K562 (cell line): ENCODE data around the gene FAM219B. TPM values are rescaled to one million over a fixed set of nuclear protein-coding genes. Genes with fewer than 3 reads are reported as not detected.
A peak's percentile ranks its signal among the peaks of the same experiment; 100 is the strongest.

Experiments used
- ATAC-seq: fragments of 200-7000 bp; cut with Tn5 transposase; 3 replicates; pipeline ENCODE4 v1.9.1; 2020; ENCODE audit warnings: moderate library complexity
- BruUV-seq: library from RNA; stranded (reverse); fragments of 400-500 nt; replicated peaks from 2 replicates; lab custom pipeline; 2021; lab: Mats Ljungman, UMichigan
- CTCF ChIA-PET: fragments of 300-600 bp; formaldehyde crosslinking; extraction: SDS; loops from one replicate; lab custom pipeline; 2021; ENCODE audit warnings: low intra/inter-chr PET ratio; lab: Yijun Ruan, JAX
- POLR2A ChIA-PET: fragments of 300-600, 350-650 bp; sonication (Branson Sonifier 250); formaldehyde crosslinking; extraction: SDS; loops from one replicate; lab custom pipeline; 2021; ENCODE audit warnings: antibody characterized with exemption, inconsistent platforms; lab: Yijun Ruan, JAX
- DNase-seq, 4 experiments: peaks; one replicate each; pipeline versions ENCODE4 v3.0.0 to v3.0.0-alpha.2; 2011 to 2018; ENCODE audit warnings: low spot score in 3 of 4, mixed read lengths in 3 of 4; ENCODE audit errors: extremely low read depth in 1 of 4
- FAIRE-seq: peaks from 2 replicates; lab custom pipeline; 2011; peaks lifted over from hg19 to GRCh38; lab: Jason Lieb, UNC
- H2AFZ ChIP-seq: 2 replicates; pipeline ENCODE4 v1.6.0; 2011; ENCODE audit warnings: low read depth, low read length, control low read depth, inconsistent platforms
- H3K27ac ChIP-seq: fragments of 200-600 bp; 3 replicates; pipeline ENCODE4 v1.8.0; 2011; ENCODE audit warnings: low read depth, mild to moderate bottlenecking, control low read depth, inconsistent platforms, low read length, moderate library complexity, mixed read lengths; ENCODE audit errors: extremely low read depth
- H3K27me3 ChIP-seq, 2 experiments: fragments of 300-600 bp in 1 of 2; 2 replicates in 1 of 2; 3 replicates in 1 of 2; pipeline versions ENCODE4 v1.6.0 to v1.8.0; 2011; ENCODE audit warnings: inconsistent platforms in 2 of 2, low read length in 2 of 2, mild to moderate bottlenecking in 1 of 2, mixed read lengths in 1 of 2, moderate library complexity in 1 of 2; ENCODE audit not compliant: control insufficient read depth in 2 of 2, insufficient read depth in 2 of 2
- H3K36me3 ChIP-seq: fragments of 300-600 bp; 3 replicates; pipeline ENCODE4 v1.8.0; 2011; ENCODE audit warnings: mild to moderate bottlenecking, low read length, inconsistent platforms; ENCODE audit not compliant: control insufficient read depth, insufficient read depth
- H3K4me1 ChIP-seq, 2 experiments: fragments of 200-600 bp in 1 of 2; replicated peaks in 1 of 2; 2 replicates in 1 of 2; 3 replicates in 1 of 2; pipeline versions ENCODE4 v1.5.1 to v1.8.0; 2011; ENCODE audit warnings: inconsistent platforms in 2 of 2, low read length in 2 of 2, mild to moderate bottlenecking in 1 of 2, mixed read lengths in 1 of 2, moderate library complexity in 1 of 2; ENCODE audit not compliant: control insufficient read depth in 2 of 2, insufficient read depth in 2 of 2
- H3K4me2 ChIP-seq: 2 replicates; pipeline ENCODE4 v1.6.1; 2011; ENCODE audit warnings: low read length, control low read depth, inconsistent platforms, mixed read lengths; ENCODE audit not compliant: insufficient read depth
- H3K4me3 ChIP-seq: fragments of 200-600 bp; sonication (generic), shearing (Covaris generic); 2 replicates; pipeline ENCODE4 v1.5.1; 2016; ENCODE audit warnings: control low read depth, inconsistent platforms
- H3K79me2 ChIP-seq: fragments of 200-600 bp; 3 replicates; pipeline ENCODE4 v1.8.0; 2011; ENCODE audit warnings: low read length, inconsistent platforms; ENCODE audit not compliant: control insufficient read depth, insufficient read depth
- H3K9ac ChIP-seq, 2 experiments: 2 replicates each; pipeline versions ENCODE4 v1.6.0 to v1.6.1; 2011; ENCODE audit warnings: low read depth in 2 of 2, low read length in 2 of 2, control low read depth in 1 of 2, inconsistent platforms in 1 of 2, mild to moderate bottlenecking in 1 of 2, mixed read lengths in 1 of 2; ENCODE audit not compliant: insufficient read depth in 1 of 2
- H3K9me1 ChIP-seq: one replicate; pipeline ENCODE4 v1.6.0; 2011; ENCODE audit warnings: inconsistent platforms, mild to moderate bottlenecking, low read length, moderate library complexity; ENCODE audit not compliant: control insufficient read depth, insufficient read depth
- H3K9me3 ChIP-seq: replicated peaks from 2 replicates; pipeline ENCODE4 v1.5.1; 2011; ENCODE audit warnings: low read depth, low read length, inconsistent platforms; ENCODE audit not compliant: control insufficient read depth, insufficient read depth
- H4K20me1 ChIP-seq: replicated peaks from 2 replicates; pipeline ENCODE4 v1.6.1; 2011; ENCODE audit warnings: low read length, inconsistent platforms, mixed read lengths; ENCODE audit not compliant: control insufficient read depth, insufficient read depth
- BHLHE40 ChIP-seq: IDR thresholded peaks from 2 replicates; pipeline ENCODE4 v1.6.1; 2011; ENCODE audit warnings: low read length, improper control_type of control experiment
- KDM2B ChIP-seq: fragments of 250-450 bp; sonication (Bioruptor Pico); IDR thresholded peaks from 2 replicates; pipeline ENCODE4 v1.8.0; 2021; ENCODE audit warnings: mild to moderate bottlenecking, moderate library complexity
- NEUROD1 ChIP-seq: fragments of 150-350 bp; IDR thresholded peaks from 2 replicates; pipeline ENCODE4 v1.6.1; 2014; ENCODE audit warnings: borderline replicate concordance, low read length, low read depth; ENCODE audit not compliant: partially characterized antibody
- NFE2L1 ChIP-seq: fragments of 450-650 bp; IDR thresholded peaks from 2 replicates; pipeline ENCODE4 v1.6.1; 2016; ENCODE audit warnings: missing genetic modification characterization, low read depth, mild to moderate bottlenecking, missing compliant biosample characterization, moderate library complexity, borderline replicate concordance
- NUFIP1 ChIP-seq: fragments of 450-650 bp; IDR thresholded peaks from 2 replicates; pipeline ENCODE4 v1.6.1; 2018; ENCODE audit not compliant: partially characterized antibody
- SRSF7 ChIP-seq: fragments of 200-400 bp; formaldehyde crosslinking; optimal IDR thresholded peaks from 2 replicates; pipeline ENCODE3; 2017; ENCODE audit warnings: mild to moderate bottlenecking, low read depth, low read length
- TCF7 ChIP-seq: sonication (generic); IDR thresholded peaks from 2 replicates; pipeline ENCODE4 v1.6.1; 2016; ENCODE audit warnings: antibody characterized with exemption, borderline replicate concordance
- ZNF133 ChIP-seq: fragments of 250-450 bp; sonication (Bioruptor Pico); IDR thresholded peaks from 2 replicates; pipeline ENCODE4 v1.4.0; 2020; ENCODE audit warnings: mild to moderate bottlenecking
- WGBS: fragments of 100-300 bp; shearing (Covaris generic); methylation state at CpG from one replicate; pipeline ENCODE4 v1.1.6; 2016; ENCODE audit warnings: low coverage, mixed read lengths; ENCODE audit not compliant: insufficient coverage; ENCODE audit errors: missing lambda C conversion rate; 5-methylcytosine and 5-hydroxymethylcytosine counted together
- in situ Hi-C: fragments of 300-500 bp; cut with MboI; formaldehyde crosslinking; loops from 4 replicates; pipeline ENCODE4 v1.15.0; 2018; ENCODE audit warnings: inconsistent platforms, mixed read lengths
- intact Hi-C: fragments of 100-400 bp; cut with micrococcal nuclease; formaldehyde crosslinking; loops from 2 replicates; pipeline ENCODE4 v1.14.2; 2022
- polyA plus RNA-seq, 8 experiments: library from polyadenylated mRNA; depleted of rRNA in 4 of 8; stranded (reverse) in 5 of 8; unstranded in 3 of 8; fragments of >200 nt; fragmentation: Nextera tagmentation in 2 of 8; fragmentation: Illumina TruSeq in 1 of 8; extraction: Ambion mirVana in 2 of 8; extraction: Trizol in 1 of 8; gene quantifications; 2 replicates each; pipeline versions ENCODE4 v1.2.1 to v1.2.3, GENCODE V29; 2011 to 2014; ENCODE audit warnings: inconsistent platforms in 1 of 8, missing spikeins in 1 of 8
- total RNA-seq, 7 experiments: library from RNA; depleted of rRNA in 6 of 7; stranded (reverse); fragments of >200 nt in 6 of 7; fragmentation: Illumina TruSeq in 2 of 7; extraction: Trizol in 2 of 7; gene quantifications; 2 replicates each; pipeline versions ENCODE4 v1.2.1 to v1.2.3, GENCODE V29; 2011 to 2021; ENCODE audit warnings: low replicate concordance in 1 of 7
- TF ChIP-seq, protein P1 (sequence below): fragments of 450-650 bp; IDR thresholded peaks from 2 replicates; pipeline ENCODE4 v1.6.1; 2016; ENCODE audit warnings: borderline replicate concordance
- TF ChIP-seq, protein P2 (sequence below): sonication (generic); formaldehyde crosslinking; IDR thresholded peaks from 2 replicates; pipeline ENCODE4 v1.8.1; 2023; ENCODE audit warnings: mild to moderate bottlenecking, missing genetic modification reagents
- TF ChIP-seq, protein P3 (sequence below): sonication (generic); formaldehyde crosslinking; IDR thresholded peaks from 2 replicates; pipeline ENCODE4 v1.8.0; 2022; ENCODE audit warnings: mild to moderate bottlenecking, missing genetic modification reagents

The FAM219B gene
- total and polyA plus RNA-seq, 9 of the 15 experiments (the other 6 are each of a cell fraction or from before 2014, with no cell fraction given), result 6.8 to 50.4 (median 29.4) TPM

DNA sequence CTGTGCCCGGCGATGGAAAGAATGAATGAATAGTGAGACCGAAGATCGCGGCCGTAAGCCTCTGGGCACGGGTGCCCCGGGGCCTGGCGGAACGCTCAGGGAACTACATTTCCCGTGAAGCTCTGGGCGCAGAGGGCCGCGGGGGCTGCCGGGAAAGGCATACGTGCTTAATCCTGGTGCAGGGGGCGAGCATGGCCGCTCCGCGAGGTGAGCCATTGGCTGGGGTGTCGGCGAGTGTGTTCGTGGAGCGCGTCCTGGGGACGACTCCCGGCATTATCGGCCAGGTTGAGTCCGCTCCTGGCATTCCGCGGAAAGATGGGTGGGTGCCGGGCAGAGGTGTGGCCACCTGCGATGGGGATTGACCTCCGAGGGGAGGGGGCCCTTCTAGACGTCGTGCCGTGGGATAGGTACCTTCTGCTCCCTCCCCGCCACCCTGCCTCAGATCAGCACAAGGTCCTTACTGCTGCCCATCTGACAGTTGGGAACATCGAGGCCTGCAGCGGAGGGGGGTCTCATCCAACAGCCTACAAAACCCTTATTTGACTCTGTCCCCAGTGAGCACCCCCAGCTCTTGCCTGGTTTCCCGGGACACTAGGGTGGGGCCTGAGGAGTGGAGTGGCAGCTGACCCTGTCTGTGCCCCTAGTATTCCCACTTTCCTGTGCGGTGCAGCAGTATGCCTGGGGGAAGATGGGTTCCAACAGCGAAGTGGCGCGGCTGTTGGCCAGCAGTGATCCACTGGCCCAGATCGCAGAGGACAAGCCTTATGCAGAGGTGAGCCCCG is 16.6 kb downstream of the FAM219B start, which contains the start of gene MPI:
Gene MPI (plus strand): TSS at position 160 of the 782 bp plus-strand sequence. CDS start 32 bp downstream, at position 192.
- FAIRE-seq, result no peak
- BruUV-seq, result TSS peak; percentile 82
- CTCF ChIA-PET, result no interaction called here
- peak; percentile 91 to 93 (median 92) for DNase-seq
- Histone ChIP-seq H3K9me3 (no peaks in the 10 kb centered on the region), H3K4me1 (peaks cover 26 to 33% of the 10 kb centered on the region in 2 experiments; a peak in 4 of 5 replicates), H4K20me1 (no peaks in the 10 kb centered on the region), H3K36me3 (peaks cover 29% of the 10 kb centered on the region; the same call in 2 of the 3 replicates), H3K4me2 (peak within 1 kb of the TSS; percentile 91), H2AFZ (peak within 1 kb of the TSS; percentile 99), H3K4me3 (peak within 1 kb of the TSS; percentile 72), H3K9ac (peak within 1 kb of the TSS; percentile 91 to 98), H3K27me3 (no peaks in the 10 kb centered on the region), H3K27ac (peak within 1 kb of the TSS; percentile 76), H3K79me2 (peaks cover 24% of the 10 kb centered on the region), H3K9me1 (peaks cover 4% of the 10 kb centered on the region)
- POLR2A ChIA-PET, result interaction anchor here (0.6 to 1.7 kb wide), 10 partner anchors 8 to 341 kb away, joined by 3 to 17 read pairs (median 4); partner anchors contain the start of gene FAM219B
- peak; percentile 95 for ATAC-seq
- WGBS, result 2% methylated on average over 40 of the region's 47 CpGs
- intact Hi-C loops, result loop anchor here (5.0 kb wide), 1 partner anchor 48 kb away; the partner anchor contains the start of gene ULK3
- in situ Hi-C loops, result no loop called here
- TF ChIP-seq NEUROD1, result peak; percentile 38
- no peak for TF ChIP-seq ZNF133 (CRISPR knock-in tag)
- no peak for TF ChIP-seq NUFIP1
- TF ChIP-seq, protein P1, sequence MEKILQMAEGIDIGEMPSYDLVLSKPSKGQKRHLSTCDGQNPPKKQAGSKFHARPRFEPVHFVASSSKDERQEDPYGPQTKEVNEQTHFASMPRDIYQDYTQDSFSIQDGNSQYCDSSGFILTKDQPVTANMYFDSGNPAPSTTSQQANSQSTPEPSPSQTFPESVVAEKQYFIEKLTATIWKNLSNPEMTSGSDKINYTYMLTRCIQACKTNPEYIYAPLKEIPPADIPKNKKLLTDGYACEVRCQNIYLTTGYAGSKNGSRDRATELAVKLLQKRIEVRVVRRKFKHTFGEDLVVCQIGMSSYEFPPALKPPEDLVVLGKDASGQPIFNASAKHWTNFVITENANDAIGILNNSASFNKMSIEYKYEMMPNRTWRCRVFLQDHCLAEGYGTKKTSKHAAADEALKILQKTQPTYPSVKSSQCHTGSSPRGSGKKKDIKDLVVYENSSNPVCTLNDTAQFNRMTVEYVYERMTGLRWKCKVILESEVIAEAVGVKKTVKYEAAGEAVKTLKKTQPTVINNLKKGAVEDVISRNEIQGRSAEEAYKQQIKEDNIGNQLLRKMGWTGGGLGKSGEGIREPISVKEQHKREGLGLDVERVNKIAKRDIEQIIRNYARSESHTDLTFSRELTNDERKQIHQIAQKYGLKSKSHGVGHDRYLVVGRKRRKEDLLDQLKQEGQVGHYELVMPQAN, result peak; percentile 70; the same call in 1 of the 2 replicates
- TF ChIP-seq, protein P2, sequence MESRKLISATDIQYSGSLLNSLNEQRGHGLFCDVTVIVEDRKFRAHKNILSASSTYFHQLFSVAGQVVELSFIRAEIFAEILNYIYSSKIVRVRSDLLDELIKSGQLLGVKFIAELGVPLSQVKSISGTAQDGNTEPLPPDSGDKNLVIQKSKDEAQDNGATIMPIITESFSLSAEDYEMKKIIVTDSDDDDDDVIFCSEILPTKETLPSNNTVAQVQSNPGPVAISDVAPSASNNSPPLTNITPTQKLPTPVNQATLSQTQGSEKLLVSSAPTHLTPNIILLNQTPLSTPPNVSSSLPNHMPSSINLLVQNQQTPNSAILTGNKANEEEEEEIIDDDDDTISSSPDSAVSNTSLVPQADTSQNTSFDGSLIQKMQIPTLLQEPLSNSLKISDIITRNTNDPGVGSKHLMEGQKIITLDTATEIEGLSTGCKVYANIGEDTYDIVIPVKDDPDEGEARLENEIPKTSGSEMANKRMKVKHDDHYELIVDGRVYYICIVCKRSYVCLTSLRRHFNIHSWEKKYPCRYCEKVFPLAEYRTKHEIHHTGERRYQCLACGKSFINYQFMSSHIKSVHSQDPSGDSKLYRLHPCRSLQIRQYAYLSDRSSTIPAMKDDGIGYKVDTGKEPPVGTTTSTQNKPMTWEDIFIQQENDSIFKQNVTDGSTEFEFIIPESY (CRISPR knock-in tag), result no peak
- TF ChIP-seq NFE2L1, result no peak
- TF ChIP-seq BHLHE40, result peak; percentile 50; the same call in 1 of the 2 replicates
- peak; percentile 21; the same call in 1 of the 2 replicates for TF ChIP-seq TCF7
- TF ChIP-seq SRSF7, result no peak
- no peak for TF ChIP-seq KDM2B (CRISPR knock-in tag)
- TF ChIP-seq, protein P3, sequence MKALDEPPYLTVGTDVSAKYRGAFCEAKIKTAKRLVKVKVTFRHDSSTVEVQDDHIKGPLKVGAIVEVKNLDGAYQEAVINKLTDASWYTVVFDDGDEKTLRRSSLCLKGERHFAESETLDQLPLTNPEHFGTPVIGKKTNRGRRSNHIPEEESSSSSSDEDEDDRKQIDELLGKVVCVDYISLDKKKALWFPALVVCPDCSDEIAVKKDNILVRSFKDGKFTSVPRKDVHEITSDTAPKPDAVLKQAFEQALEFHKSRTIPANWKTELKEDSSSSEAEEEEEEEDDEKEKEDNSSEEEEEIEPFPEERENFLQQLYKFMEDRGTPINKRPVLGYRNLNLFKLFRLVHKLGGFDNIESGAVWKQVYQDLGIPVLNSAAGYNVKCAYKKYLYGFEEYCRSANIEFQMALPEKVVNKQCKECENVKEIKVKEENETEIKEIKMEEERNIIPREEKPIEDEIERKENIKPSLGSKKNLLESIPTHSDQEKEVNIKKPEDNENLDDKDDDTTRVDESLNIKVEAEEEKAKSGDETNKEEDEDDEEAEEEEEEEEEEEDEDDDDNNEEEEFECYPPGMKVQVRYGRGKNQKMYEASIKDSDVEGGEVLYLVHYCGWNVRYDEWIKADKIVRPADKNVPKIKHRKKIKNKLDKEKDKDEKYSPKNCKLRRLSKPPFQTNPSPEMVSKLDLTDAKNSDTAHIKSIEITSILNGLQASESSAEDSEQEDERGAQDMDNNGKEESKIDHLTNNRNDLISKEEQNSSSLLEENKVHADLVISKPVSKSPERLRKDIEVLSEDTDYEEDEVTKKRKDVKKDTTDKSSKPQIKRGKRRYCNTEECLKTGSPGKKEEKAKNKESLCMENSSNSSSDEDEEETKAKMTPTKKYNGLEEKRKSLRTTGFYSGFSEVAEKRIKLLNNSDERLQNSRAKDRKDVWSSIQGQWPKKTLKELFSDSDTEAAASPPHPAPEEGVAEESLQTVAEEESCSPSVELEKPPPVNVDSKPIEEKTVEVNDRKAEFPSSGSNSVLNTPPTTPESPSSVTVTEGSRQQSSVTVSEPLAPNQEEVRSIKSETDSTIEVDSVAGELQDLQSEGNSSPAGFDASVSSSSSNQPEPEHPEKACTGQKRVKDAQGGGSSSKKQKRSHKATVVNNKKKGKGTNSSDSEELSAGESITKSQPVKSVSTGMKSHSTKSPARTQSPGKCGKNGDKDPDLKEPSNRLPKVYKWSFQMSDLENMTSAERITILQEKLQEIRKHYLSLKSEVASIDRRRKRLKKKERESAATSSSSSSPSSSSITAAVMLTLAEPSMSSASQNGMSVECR (CRISPR knock-in tag), result peak; percentile 70
